CD4-positive, alpha-beta T cell (primary cell): ENCODE measurements around the gene KPNB1. TPM values are rescaled to one million over a fixed set of nuclear protein-coding genes. Genes with fewer than 3 reads are reported as not detected.

Source experiments
- ATAC-seq: fragments of 200-7000 bp; cut with Tn5 transposase; one replicate; pipeline ENCODE4 v1.10.0; 2022; ENCODE audit warnings: mild to moderate bottlenecking; ENCODE audit not compliant: poor library complexity
- CTCF ChIA-PET: fragments of 350-600 bp; sonication (Branson Sonifier 250); formaldehyde crosslinking; loops from one replicate; lab custom pipeline; 2021; ENCODE audit warnings: antibody characterized with exemption, inconsistent platforms; lab: Charles Lee
- POLR2A ChIA-PET: fragments of 350-600 bp; sonication (Branson Sonifier 250); formaldehyde crosslinking; loops from one replicate; lab custom pipeline; 2021; ENCODE audit warnings: antibody characterized with exemption, inconsistent platforms; lab: Charles Lee
- DNase-seq, 14 experiments: peaks; one replicate each; pipeline ENCODE4 v3.0.0-alpha.2; 2013 to 2020; ENCODE audit warnings: mixed read lengths in 2 of 14
- H3K27ac ChIP-seq, 2 donors: one replicate each; pipeline versions ENCODE4 v1.5.1 to v1.7.0; 2013; ENCODE audit warnings: low read length in 2 of 2, low read depth in 1 of 2, mild to moderate bottlenecking in 1 of 2
- H3K27me3 ChIP-seq, 2 experiments: 1 replicate in 1 of 2; 2 replicates in 1 of 2; pipeline versions ENCODE4 v1.6.1 to v1.7.0; 2013; ENCODE audit warnings: low read length in 2 of 2, control low read depth in 1 of 2, mild to moderate bottlenecking in 1 of 2, moderate library complexity in 1 of 2; ENCODE audit not compliant: insufficient read depth in 2 of 2, control insufficient read depth in 1 of 2
- H3K36me3 ChIP-seq: one replicate; pipeline ENCODE4 v1.6.1; 2013; ENCODE audit warnings: low read length, control low read depth; ENCODE audit not compliant: insufficient read depth
- H3K4me1 ChIP-seq: one replicate; pipeline ENCODE4 v1.6.1; 2013; ENCODE audit warnings: low read length, control low read depth; ENCODE audit not compliant: insufficient read depth
- H3K4me3 ChIP-seq: one replicate; pipeline ENCODE4 v1.5.1; 2013; ENCODE audit warnings: mild to moderate bottlenecking, low read length, moderate library complexity
- H3K9me3 ChIP-seq, 2 experiments: 1 replicate in 1 of 2; 2 replicates in 1 of 2; pipeline versions ENCODE4 v1.6.1 to v1.7.0; 2013; ENCODE audit warnings: low read length in 2 of 2, mild to moderate bottlenecking in 2 of 2, control low read depth in 1 of 2, moderate library complexity in 1 of 2; ENCODE audit not compliant: control insufficient read depth in 1 of 2, insufficient read depth in 1 of 2
- H3K27ac Mint-ChIP-seq: one replicate; pipeline ENCODE4 v1.8.0; 2020; ENCODE audit warnings: mixed read lengths
- H3K27me3 Mint-ChIP-seq: one replicate; pipeline ENCODE4 v1.8.0; 2021; ENCODE audit warnings: mixed read lengths
- H3K36me3 Mint-ChIP-seq: one replicate; pipeline ENCODE4 v1.8.0; 2021; ENCODE audit warnings: low read depth, mixed read lengths
- H3K4me1 Mint-ChIP-seq: one replicate; pipeline ENCODE4 v1.8.0; 2021; ENCODE audit warnings: low read depth, mixed read lengths
- H3K4me3 Mint-ChIP-seq: one replicate; pipeline ENCODE4 v1.8.0; 2020; ENCODE audit warnings: mild to moderate bottlenecking, mixed read lengths
- H3K9me3 Mint-ChIP-seq: one replicate; pipeline ENCODE4 v1.8.0; 2020; ENCODE audit warnings: mixed read lengths
- intact Hi-C, 2 experiments: fragments of 100-400 bp; cut with DNase I in 1 of 2; cut with micrococcal nuclease in 1 of 2; formaldehyde crosslinking; loops; one replicate each; pipeline versions ENCODE4 v1.15.1 to v1.9.0; 2023 to 2025; cut with DNase I, micrococcal nuclease
- total RNA-seq, 174 experiments: library from RNA in 2 of 174; stranded (reverse) in 2 of 174; gene quantifications; one replicate each; pipeline ENCODE4 v1.2.3 and lab custom pipeline; 2021 to 2026
- TF ChIP-seq, protein P1 (sequence below): fragments of 200-600 bp; IDR thresholded peaks from one replicate; pipeline ENCODE4 v1.8.0; 2022; ENCODE audit warnings: antibody characterized with exemption, mild to moderate bottlenecking

Gene KPNB1
- total RNA-seq, 2 experiments from 2014 or later, result 145 to 151 TPM

DNA sequence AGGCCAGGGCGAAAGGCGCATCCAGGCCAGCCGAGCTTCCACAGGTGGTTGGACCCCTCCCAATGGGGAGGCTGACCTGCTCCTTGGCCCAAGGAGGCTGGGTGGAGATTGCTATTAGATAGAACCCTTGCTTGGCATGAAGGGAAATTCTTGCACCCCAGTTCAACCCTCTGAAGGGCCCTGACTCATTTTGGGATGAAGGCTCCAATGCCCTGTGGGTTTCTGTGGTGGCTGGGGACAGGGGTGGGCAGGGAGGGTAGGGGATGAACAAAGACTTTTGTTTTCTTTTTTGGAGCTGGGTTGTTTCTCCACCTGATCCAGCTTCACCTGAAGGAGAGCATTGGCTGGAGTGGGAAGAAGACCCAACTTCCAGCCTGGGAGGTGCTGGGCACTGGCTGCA, 66.7 kb downstream of the KPNB1 start:
- peaks cover 98% of the 10 kb centered on the region for H3K4me1 ChIP-seq
- H3K27ac ChIP-seq, result no peak overlapping the region
- no peaks in the 10 kb centered on the region for H3K36me3 ChIP-seq
- intact Hi-C loops, result no loop called here
- no peak overlapping the region for H3K4me3 ChIP-seq
- no peak for DNase-seq
- TF ChIP-seq, protein P1, sequence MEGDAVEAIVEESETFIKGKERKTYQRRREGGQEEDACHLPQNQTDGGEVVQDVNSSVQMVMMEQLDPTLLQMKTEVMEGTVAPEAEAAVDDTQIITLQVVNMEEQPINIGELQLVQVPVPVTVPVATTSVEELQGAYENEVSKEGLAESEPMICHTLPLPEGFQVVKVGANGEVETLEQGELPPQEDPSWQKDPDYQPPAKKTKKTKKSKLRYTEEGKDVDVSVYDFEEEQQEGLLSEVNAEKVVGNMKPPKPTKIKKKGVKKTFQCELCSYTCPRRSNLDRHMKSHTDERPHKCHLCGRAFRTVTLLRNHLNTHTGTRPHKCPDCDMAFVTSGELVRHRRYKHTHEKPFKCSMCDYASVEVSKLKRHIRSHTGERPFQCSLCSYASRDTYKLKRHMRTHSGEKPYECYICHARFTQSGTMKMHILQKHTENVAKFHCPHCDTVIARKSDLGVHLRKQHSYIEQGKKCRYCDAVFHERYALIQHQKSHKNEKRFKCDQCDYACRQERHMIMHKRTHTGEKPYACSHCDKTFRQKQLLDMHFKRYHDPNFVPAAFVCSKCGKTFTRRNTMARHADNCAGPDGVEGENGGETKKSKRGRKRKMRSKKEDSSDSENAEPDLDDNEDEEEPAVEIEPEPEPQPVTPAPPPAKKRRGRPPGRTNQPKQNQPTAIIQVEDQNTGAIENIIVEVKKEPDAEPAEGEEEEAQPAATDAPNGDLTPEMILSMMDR, result no peak
- Mint-ChIP-seq H3K27ac (no peak overlapping the region), H3K4me3 (no peak overlapping the region), H3K27me3 (peaks cover 9% of the 10 kb centered on the region), H3K36me3 (no peaks in the 10 kb centered on the region), H3K9me3 (no peaks in the 10 kb centered on the region), H3K4me1 (peaks cover 66% of the 10 kb centered on the region)
- no peaks in the 10 kb centered on the region for H3K27me3 ChIP-seq
- H3K9me3 ChIP-seq, result no peaks in the 10 kb centered on the region
- no peak for ATAC-seq
- ChIA-PET CTCF (no interaction called here), POLR2A (no interaction called here)

DNA sequence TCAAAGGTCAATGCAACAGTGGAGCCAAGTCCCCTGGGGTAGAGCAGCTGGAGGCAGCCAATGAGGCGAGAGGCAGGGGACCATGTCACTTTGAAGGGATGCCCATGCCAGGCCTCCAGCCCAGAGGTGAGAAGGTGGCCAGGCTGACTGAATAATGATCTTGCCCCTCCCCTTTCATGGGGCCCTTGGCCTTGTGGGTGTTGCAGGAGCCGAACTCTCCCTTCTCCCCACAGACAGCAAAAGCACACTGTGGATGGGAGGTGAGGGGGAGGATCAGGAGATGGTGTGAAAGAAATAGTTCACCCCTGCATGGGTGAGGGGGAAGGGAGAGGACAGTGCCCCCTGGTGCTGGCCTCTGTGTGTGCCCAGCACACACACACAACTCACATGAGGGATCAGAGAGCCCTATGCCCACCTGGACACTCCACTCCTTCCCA, 67.6 kb downstream of the KPNB1 start:
- no peak overlapping the region for H3K27ac ChIP-seq
- intact Hi-C loops, result loop anchor here in 1 of 2 experiments (1.0 kb wide), 1 partner anchor 53 kb away; no protein-coding TSS in a partner anchor
- no peaks in the 10 kb centered on the region for H3K36me3 ChIP-seq
- peak in 3 of 14 experiments; percentile 22 to 61 (median 40) for DNase-seq
- Mint-ChIP-seq H3K4me1 (peaks cover 68% of the 10 kb centered on the region), H3K27ac (no peak overlapping the region), H3K36me3 (no peaks in the 10 kb centered on the region), H3K9me3 (no peaks in the 10 kb centered on the region), H3K27me3 (peaks cover 15% of the 10 kb centered on the region), H3K4me3 (no peak overlapping the region)
- no peaks in the 10 kb centered on the region for H3K9me3 ChIP-seq
- ChIA-PET POLR2A (interaction anchor here (1.4 kb wide), 1 partner anchor 53 kb away, joined by 5 read pairs; no protein-coding TSS in a partner anchor), CTCF (interaction anchor here (1.1 to 3.3 kb wide), 2 partner anchors 15 to 20 kb away, joined by 3 to 14 read pairs; partner anchors contain the start of gene TBX21)
- H3K4me1 ChIP-seq, result peaks cover 99% of the 10 kb centered on the region
- TF ChIP-seq, protein P1, result peak; percentile 43
- H3K4me3 ChIP-seq, result no peak overlapping the region
- ATAC-seq, result peak; percentile 37
- H3K27me3 ChIP-seq, result peaks cover 0 to 6% of the 10 kb centered on the region in 2 experiments

DNA sequence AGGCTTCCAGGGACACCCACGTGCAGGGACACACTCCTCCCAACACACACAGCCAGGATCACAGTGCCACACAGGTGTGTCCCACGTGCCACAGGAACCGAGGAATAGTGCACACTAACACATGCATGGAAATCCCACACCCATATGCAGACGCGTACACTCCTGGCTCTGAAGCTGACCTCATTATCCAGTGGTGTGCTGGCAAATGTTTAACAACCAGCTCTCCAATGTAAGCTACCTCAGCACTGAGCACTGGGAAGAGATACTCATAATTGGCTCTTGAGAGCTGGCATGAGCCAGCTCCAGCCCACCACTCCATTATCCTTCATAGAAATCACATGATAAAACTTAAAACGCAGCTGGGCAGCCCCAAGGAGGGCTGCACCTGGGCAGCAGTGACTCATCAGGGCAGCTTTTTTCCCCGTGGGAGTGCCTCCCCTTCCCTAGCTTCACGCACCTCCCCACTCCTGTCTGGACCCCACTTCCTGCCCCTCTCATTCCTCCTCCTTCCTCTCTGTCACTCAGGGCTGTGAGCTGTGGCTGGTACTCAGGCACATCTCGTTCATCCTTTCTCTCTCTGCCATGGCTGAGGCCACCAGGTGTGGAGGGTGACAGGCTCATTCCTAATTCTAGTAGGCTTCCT, 68.4 kb downstream of the KPNB1 start:
- H3K27ac ChIP-seq, result no peak overlapping the region
- no peak overlapping the region for H3K4me3 ChIP-seq
- no peaks in the 10 kb centered on the region for H3K36me3 ChIP-seq
- peaks cover 15% of the 10 kb centered on the region for H3K27me3 Mint-ChIP-seq
- TF ChIP-seq, protein P1, result no peak
- DNase-seq (peak in 1 of 14 experiments; percentile 42), ATAC-seq (no peak)
- H3K9me3 ChIP-seq, result no peaks in the 10 kb centered on the region
- ChIA-PET POLR2A (interaction anchor here (1.4 to 2.5 kb wide), 4 partner anchors 15 to 68 kb away, joined by 5 to 12 read pairs (median 8); partner anchors contain the start of genes KPNB1 and TBX21), CTCF (interaction anchor here (1.1 to 3.3 kb wide), 2 partner anchors 15 to 20 kb away, joined by 3 to 14 read pairs; partner anchors contain the start of gene TBX21)
- H3K4me1 Mint-ChIP-seq, result peaks cover 63% of the 10 kb centered on the region
- no peaks in the 10 kb centered on the region for H3K9me3 Mint-ChIP-seq
- H3K36me3 Mint-ChIP-seq, result no peaks in the 10 kb centered on the region
- no peak overlapping the region for H3K27ac Mint-ChIP-seq
- H3K4me1 ChIP-seq, result peaks cover 93% of the 10 kb centered on the region
- no peak overlapping the region for H3K4me3 Mint-ChIP-seq
- H3K27me3 ChIP-seq, result peaks cover 0 to 6% of the 10 kb centered on the region in 2 experiments
- intact Hi-C loops, result loop anchor here (1.0 kb wide), 2 partner anchors 19 to 54 kb away; no protein-coding TSS in a partner anchor
